Smooth muscle cell (in vitro differentiated cells): ENCODE measurements around the gene TMTC3. TPM values are rescaled to one million over a fixed set of nuclear protein-coding genes. Genes with fewer than 3 reads are reported as not detected.
A peak's percentile ranks its signal among the peaks of the same experiment; 100 is the strongest.

Experiments
- DNase-seq: peaks from one replicate; lab custom pipeline; 2025; ENCODE audit not compliant: unreplicated experiment; lab: John Stamatoyannopoulos, UW
- H2AFZ ChIP-seq: fragments of 200-600 bp; sonication (generic); 2 replicates; pipeline ENCODE4 v1.6.0; 2016; ENCODE audit warnings: antibody characterized with exemption, low read depth, mild to moderate bottlenecking
- H3F3A ChIP-seq: fragments of 200-600 bp; sonication (generic); 2 replicates; pipeline ENCODE4 v1.6.0; 2017; ENCODE audit warnings: antibody characterized with exemption, low read depth
- H3K27ac ChIP-seq: fragments of 200-600 bp; sonication (generic); 2 replicates; pipeline ENCODE4 v1.5.1; 2016; ENCODE audit warnings: low read depth, mild to moderate bottlenecking
- H3K27me3 ChIP-seq: fragments of 200-600 bp; sonication (generic); 2 replicates; pipeline ENCODE4 v1.6.1; 2016; ENCODE audit warnings: low read depth, mild to moderate bottlenecking
- H3K36me3 ChIP-seq: fragments of 200-600 bp; sonication (generic); 2 replicates; pipeline ENCODE4 v1.5.1; 2016; ENCODE audit warnings: low read depth
- H3K4me1 ChIP-seq: fragments of 200-600 bp; sonication (generic); 2 replicates; pipeline ENCODE4 v1.5.1; 2016; ENCODE audit warnings: low read depth
- H3K4me2 ChIP-seq: fragments of 200-600 bp; sonication (generic); 2 replicates; pipeline ENCODE4 v1.6.0; 2016; ENCODE audit warnings: mild to moderate bottlenecking
- H3K4me3 ChIP-seq: fragments of 200-600 bp; sonication (generic); 2 replicates; pipeline ENCODE4 v1.5.1; 2016; ENCODE audit warnings: mild to moderate bottlenecking
- H3K79me2 ChIP-seq: fragments of 200-600 bp; sonication (generic); 2 replicates; pipeline ENCODE4 v1.6.0; 2016; ENCODE audit warnings: low read depth, mild to moderate bottlenecking
- H3K9ac ChIP-seq: fragments of 200-600 bp; sonication (generic); 2 replicates; pipeline ENCODE4 v1.6.0; 2016; ENCODE audit warnings: low read depth
- H3K9me3 ChIP-seq: fragments of 200-600 bp; sonication (generic); replicated peaks from 2 replicates; pipeline ENCODE4 v1.5.1; 2016; ENCODE audit warnings: low read depth
- H4K20me1 ChIP-seq: fragments of 200-600 bp; sonication (generic); 2 replicates; pipeline ENCODE4 v1.6.0; 2016; ENCODE audit warnings: low read depth
- CTCF ChIP-seq: fragments of 200-600 bp; sonication (generic); IDR thresholded peaks from 2 replicates; pipeline ENCODE4 v1.5.1; 2017; ENCODE audit warnings: borderline replicate concordance, mild to moderate bottlenecking, antibody characterized with exemption; ENCODE audit not compliant: insufficient read depth, poor library complexity, severe bottlenecking
- WGBS: methylation state at CpG from one replicate; pipeline ENCODE4 v1.1.7; 2016; ENCODE audit warnings: low lambda C conversion rate; 5-methylcytosine and 5-hydroxymethylcytosine counted together
- polyA plus RNA-seq: library from polyadenylated mRNA; unstranded; fragments of >200 nt; fragmentation: Nextera tagmentation; extraction: Ambion mirVana; gene quantifications from 2 replicates; pipeline ENCODE4 v1.2.1, GENCODE V29; 2016
- total RNA-seq: library from RNA; depleted of rRNA; stranded (reverse); fragments of >200 nt; gene quantifications from 2 replicates; pipeline ENCODE4 v1.2.3, GENCODE V29; 2014

Gene TMTC3
- total and polyA plus RNA-seq, 2 experiments from 2014 or later, result 8.7 to 49.3 TPM

GRCh38 chr12:88185988-88186387 lies 43.9 kb downstream of the TMTC3 start:
- no peak overlapping the region for H3K4me2 ChIP-seq
- H3K27ac ChIP-seq, result peak overlapping the region; percentile 40

GRCh38 chr12:88187571-88187970 lies 45.5 kb downstream of the TMTC3 start:
- no peaks in the 10 kb centered on the region for H3K36me3 ChIP-seq
- WGBS, result 98% methylated on average over 2 of the region's 2 CpGs
- no peaks in the 10 kb centered on the region for H3F3A ChIP-seq
- no peak overlapping the region for H3K4me3 ChIP-seq
- no peak overlapping the region for H3K4me2 ChIP-seq
- no peak for TF ChIP-seq CTCF
- H3K9me3 ChIP-seq, result no peaks in the 10 kb centered on the region
- no peak overlapping the region for H2AFZ ChIP-seq
- no peaks in the 10 kb centered on the region for H4K20me1 ChIP-seq
- no peaks in the 10 kb centered on the region for H3K79me2 ChIP-seq
- H3K9ac ChIP-seq, result no peak overlapping the region
- DNase-seq, result no peak
- no peaks in the 10 kb centered on the region for H3K4me1 ChIP-seq
- no peaks in the 10 kb centered on the region for H3K27me3 ChIP-seq
- H3K27ac ChIP-seq, result no peak overlapping the region

More at GRCh38 chr12:88185988-88186387, 43.9 kb downstream of the TMTC3 start:
- Histone ChIP-seq H3K9me3 (no peaks in the 10 kb centered on the region), H2AFZ (no peak overlapping the region), H3K9ac (no peak overlapping the region), H3K36me3 (no peaks in the 10 kb centered on the region), H4K20me1 (no peaks in the 10 kb centered on the region), H3K79me2 (no peaks in the 10 kb centered on the region), H3K27me3 (no peaks in the 10 kb centered on the region), H3K4me1 (no peaks in the 10 kb centered on the region), H3F3A (no peaks in the 10 kb centered on the region), H3K4me3 (no peak overlapping the region)
- TF ChIP-seq CTCF, result no peak
- DNase-seq, result no peak

- 90% methylated on average over 1 of the region's 1 CpG for WGBS
- Histone ChIP-seq H2AFZ (no peak overlapping the region), H3K4me2 (no peak overlapping the region), H3K9me3 (no peaks in the 10 kb centered on the region), H3K79me2 (no peaks in the 10 kb centered on the region), H3K27me3 (no peaks in the 10 kb centered on the region), H3K36me3 (no peaks in the 10 kb centered on the region), H3K9ac (no peak overlapping the region), H3K4me3 (no peak overlapping the region), H3F3A (no peaks in the 10 kb centered on the region), H3K4me1 (no peaks in the 10 kb centered on the region), H4K20me1 (no peaks in the 10 kb centered on the region), H3K27ac (peak overlapping the region; percentile 2)
- no peak for TF ChIP-seq CTCF
- no peak for DNase-seq
Observed at GRCh38 chr12:88188180-88188579, 46.1 kb downstream of the TMTC3 start.

- no peak for DNase-seq
- H3F3A ChIP-seq, result no peaks in the 10 kb centered on the region
- TF ChIP-seq CTCF, result no peak
- 95% methylated on average over 2 of the region's 2 CpGs for WGBS
- H3K4me3 ChIP-seq, result no peak overlapping the region
- H3K27me3 ChIP-seq, result no peaks in the 10 kb centered on the region
- no peak overlapping the region for H3K4me2 ChIP-seq
- peaks cover 9% of the 10 kb centered on the region for H3K36me3 ChIP-seq
- H3K9me3 ChIP-seq, result no peaks in the 10 kb centered on the region
- no peak overlapping the region for H3K27ac ChIP-seq
- H3K4me1 ChIP-seq, result no peaks in the 10 kb centered on the region
- no peaks in the 10 kb centered on the region for H4K20me1 ChIP-seq
- H2AFZ ChIP-seq, result no peak overlapping the region
- H3K79me2 ChIP-seq, result no peaks in the 10 kb centered on the region
- H3K9ac ChIP-seq, result no peak overlapping the region
Observed at GRCh38 chr12:88192426-88192825, 50.3 kb downstream of the TMTC3 start.
